ENCODE data around the gene NDFIP2.

The NDFIP2 gene

DNA sequence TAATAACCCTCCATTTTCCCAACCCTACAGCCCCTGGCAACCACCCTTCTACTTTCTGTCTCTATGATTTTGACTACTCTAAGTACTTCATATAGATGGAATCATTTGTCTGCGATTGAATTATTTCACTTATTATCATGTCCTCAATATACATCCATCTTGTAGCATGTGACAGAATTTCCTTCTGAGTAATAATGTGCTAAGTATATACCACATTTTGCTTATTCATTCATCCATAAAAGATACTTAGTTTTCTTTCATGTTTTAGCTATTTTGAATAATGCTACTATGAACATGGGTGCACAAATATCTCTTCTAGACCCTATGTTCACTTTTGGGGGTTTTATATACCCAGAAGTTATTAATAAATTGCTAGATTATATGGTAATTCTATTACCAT is 17.4 kb upstream of the NDFIP2 start:
- CTCF ChIA-PET, result no interaction called here

DNA sequence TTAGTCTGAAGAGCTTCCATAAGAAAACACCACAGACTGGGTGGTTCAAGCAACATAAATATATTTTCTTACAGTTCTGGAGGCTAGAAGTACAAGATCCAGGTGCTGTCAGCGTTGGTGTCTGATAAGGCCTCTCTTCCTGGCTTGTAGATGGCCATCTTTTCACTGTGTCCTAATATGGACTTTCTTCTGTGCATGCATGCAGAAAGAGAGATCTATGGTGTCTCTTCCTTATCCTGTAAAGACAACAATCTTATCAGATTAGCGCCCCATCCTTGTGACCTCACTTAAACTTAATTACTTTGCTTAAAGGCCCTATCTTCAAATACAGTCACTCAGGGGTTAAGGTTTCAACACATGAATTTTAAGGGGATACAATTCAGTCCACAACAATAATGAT is 14.1 kb upstream of the NDFIP2 start:
- POLR2A ChIA-PET, result no interaction called here

More for the DNA sequence above, 17.4 kb upstream of the NDFIP2 start:
- TF ChIP-seq, protein P1, sequence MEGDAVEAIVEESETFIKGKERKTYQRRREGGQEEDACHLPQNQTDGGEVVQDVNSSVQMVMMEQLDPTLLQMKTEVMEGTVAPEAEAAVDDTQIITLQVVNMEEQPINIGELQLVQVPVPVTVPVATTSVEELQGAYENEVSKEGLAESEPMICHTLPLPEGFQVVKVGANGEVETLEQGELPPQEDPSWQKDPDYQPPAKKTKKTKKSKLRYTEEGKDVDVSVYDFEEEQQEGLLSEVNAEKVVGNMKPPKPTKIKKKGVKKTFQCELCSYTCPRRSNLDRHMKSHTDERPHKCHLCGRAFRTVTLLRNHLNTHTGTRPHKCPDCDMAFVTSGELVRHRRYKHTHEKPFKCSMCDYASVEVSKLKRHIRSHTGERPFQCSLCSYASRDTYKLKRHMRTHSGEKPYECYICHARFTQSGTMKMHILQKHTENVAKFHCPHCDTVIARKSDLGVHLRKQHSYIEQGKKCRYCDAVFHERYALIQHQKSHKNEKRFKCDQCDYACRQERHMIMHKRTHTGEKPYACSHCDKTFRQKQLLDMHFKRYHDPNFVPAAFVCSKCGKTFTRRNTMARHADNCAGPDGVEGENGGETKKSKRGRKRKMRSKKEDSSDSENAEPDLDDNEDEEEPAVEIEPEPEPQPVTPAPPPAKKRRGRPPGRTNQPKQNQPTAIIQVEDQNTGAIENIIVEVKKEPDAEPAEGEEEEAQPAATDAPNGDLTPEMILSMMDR (IDR thresholded peaks at IDR 0.05; ENCODE audit: control extremely low read depth, extremely low read depth, low read depth, missing control alignments), result no peak
- POLR2A ChIA-PET, result no interaction called here
- DNase-seq (ENCODE audit: extremely low spot score), result no peak

DNA sequence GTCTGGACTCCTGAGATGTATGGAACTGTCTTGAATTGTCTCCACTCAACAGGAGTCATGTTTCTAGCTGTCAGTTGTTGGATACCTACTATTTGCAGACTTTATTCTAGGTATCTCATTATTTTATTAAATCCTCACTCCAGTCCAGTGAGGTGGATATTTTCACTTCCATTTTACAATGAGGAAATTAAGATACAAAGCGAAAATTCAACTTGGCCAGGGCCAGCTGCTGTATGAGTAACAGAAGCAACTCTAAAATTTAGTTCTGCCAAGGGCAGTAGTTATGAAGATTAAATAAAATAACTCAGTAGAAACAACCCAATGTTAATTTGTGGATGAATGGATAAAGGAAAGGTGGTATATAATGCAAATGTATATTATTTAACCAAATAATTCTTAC is 12.6 kb upstream of the NDFIP2 start:
- CTCF ChIA-PET, result interaction anchor here (0.9 to 2.5 kb wide), 2 partner anchors 9 to 75 kb away, joined by 4 to 5 read pairs; no protein-coding TSS in a partner anchor
- TF ChIP-seq, protein P1 (IDR thresholded peaks at IDR 0.05; ENCODE audit: control extremely low read depth, extremely low read depth, low read depth, missing control alignments), result no peak
- DNase-seq (ENCODE audit: extremely low spot score), result no peak
- POLR2A ChIA-PET, result no interaction called here

More for the DNA sequence above, 14.1 kb upstream of the NDFIP2 start:
- TF ChIP-seq, protein P1 (IDR thresholded peaks at IDR 0.05; ENCODE audit: control extremely low read depth, extremely low read depth, low read depth, missing control alignments), result no peak
- no peak for DNase-seq (ENCODE audit: extremely low spot score)
- CTCF ChIA-PET, result interaction anchor here (0.8 to 1.1 kb wide), 2 partner anchors 21 to 43 kb away, joined by 3 read pairs; no protein-coding TSS in a partner anchor

DNA sequence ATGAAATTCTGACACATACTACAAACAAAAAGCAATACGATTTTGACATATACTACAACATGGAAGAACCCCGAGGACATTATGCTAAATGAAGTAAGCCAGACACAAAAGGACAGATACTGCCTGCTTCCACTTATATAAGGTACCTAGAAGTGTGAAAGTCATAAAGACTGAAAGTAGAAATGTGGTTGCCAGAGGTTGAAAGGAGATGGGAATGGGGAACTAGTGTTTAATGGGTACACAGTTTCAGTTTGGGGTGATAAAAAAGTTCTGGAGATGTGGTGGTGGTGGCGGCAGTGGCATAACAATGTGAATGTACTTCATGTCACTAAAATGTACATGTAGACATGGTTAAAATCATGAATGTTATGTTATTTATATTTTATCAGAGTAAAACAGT is 12.1 kb upstream of the NDFIP2 start:
- TF ChIP-seq, protein P1 (IDR thresholded peaks at IDR 0.05; ENCODE audit: control extremely low read depth, extremely low read depth, low read depth, missing control alignments), result no peak
- CTCF ChIA-PET, result interaction anchor here (0.9 to 2.5 kb wide), 2 partner anchors 9 to 75 kb away, joined by 4 to 5 read pairs; no protein-coding TSS in a partner anchor
- DNase-seq (ENCODE audit: extremely low spot score), result no peak
- POLR2A ChIA-PET, result no interaction called here

DNA sequence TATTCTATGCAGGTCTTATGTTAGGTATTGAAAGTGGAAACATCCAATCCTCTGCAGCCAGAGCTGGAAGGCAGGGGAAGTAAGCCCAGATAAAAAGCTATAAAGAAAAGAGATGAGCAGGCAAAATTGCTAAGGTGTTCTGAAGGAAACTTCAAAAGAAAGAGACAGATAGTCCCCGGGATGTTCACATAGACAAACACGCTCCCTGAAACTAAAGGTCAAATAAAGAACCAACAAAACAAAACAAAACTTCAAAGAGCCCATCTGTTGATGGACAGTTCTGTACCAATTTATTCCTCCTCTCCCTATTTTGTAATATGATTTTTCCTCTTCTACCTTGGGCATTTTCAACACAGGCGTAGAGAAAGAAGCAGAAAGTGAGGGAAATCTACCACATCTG is 11.3 kb upstream of the NDFIP2 start:
- TF ChIP-seq, protein P1 (IDR thresholded peaks at IDR 0.05; ENCODE audit: control extremely low read depth, extremely low read depth, low read depth, missing control alignments), result no peak
- ChIA-PET POLR2A (no interaction called here), CTCF (interaction anchor here (2.5 kb wide), 1 partner anchor 74 kb away, joined by 5 read pairs; no protein-coding TSS in a partner anchor)

DNA sequence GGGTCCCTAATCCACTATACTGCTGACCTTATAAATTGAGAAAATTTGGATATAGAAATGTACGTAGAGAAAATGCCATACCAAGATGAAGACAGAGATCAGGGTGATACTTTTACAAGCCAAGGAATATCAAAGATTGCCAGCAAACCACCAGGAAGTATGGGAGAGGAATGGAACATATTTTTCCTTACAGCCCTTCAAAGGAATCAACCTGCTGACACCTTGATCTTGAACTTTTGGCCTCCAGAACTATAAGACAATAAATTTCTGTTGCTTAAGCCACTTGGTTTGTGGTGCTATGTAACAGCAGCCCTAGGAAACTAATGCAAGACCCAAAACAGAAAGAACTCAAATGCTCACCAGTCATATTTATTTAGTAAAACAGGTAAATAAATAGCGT is 10.3 kb upstream of the NDFIP2 start:
- DNase-seq (ENCODE audit: extremely low spot score), result no peak
- TF ChIP-seq, protein P1 (IDR thresholded peaks at IDR 0.05; ENCODE audit: control extremely low read depth, extremely low read depth, low read depth, missing control alignments), result no peak
- CTCF ChIA-PET, result no interaction called here
- POLR2A ChIA-PET, result no interaction called here

More for the DNA sequence above, 11.3 kb upstream of the NDFIP2 start:
- no peak for DNase-seq (ENCODE audit: extremely low spot score)

All from GM10248 (cell line).